Measurements from ENCODE around the gene IDH3B.

DNA sequence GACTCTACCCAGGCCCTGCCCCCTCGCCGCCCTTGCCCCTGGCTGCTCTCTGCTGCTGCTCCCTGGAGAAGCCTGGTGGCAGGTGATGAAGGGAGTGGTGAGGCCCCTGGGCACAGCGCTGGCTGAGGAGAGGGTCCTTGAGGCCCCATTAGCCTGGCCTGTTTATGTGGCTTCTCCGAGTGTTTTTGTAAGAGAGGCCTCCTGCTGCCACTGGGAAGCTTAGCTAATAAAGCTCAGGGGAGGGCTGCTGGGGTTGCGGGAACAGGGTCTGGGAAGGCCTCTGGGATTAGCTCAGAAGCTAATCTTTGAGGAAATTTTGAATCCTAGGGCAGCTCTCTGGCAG lies 44.0 kb upstream of the IDH3B start:
- no peak for TF ChIP-seq EZH2 (IDR thresholded peaks at IDR 0.05)
- TF ChIP-seq POLR2AphosphoS5 (IDR thresholded peaks at IDR 0.05; ENCODE audit: borderline replicate concordance, low read depth, low read length) = no peak
